GM21723 (cell line): ENCODE data around the gene PLCB1.

ENCODE experiments used
- ATAC-seq: cut with Tn5 transposase; IDR thresholded peaks from one replicate; pipeline ENCODE4 v1.9.1; 2021; ENCODE audit warnings: mild to moderate bottlenecking, moderate library complexity; ENCODE audit not compliant: unreplicated experiment

Gene PLCB1

GRCh38 chr20:8293750-8294149 lies 161.7 kb downstream of the PLCB1 start:
- ATAC-seq = no peak

- ATAC-seq = no peak
Observed at GRCh38 chr20:8296536-8296935, 164.5 kb downstream of the PLCB1 start.

GRCh38 chr20:8298426-8299043 lies 166.5 kb downstream of the PLCB1 start:
- no peak for ATAC-seq

GRCh38 chr20:8299921-8300320 lies 167.9 kb downstream of the PLCB1 start:
- no peak for ATAC-seq

GRCh38 chr20:8301655-8302054 lies 169.6 kb downstream of the PLCB1 start:
- no peak for ATAC-seq

- ATAC-seq = no peak
Observed at GRCh38 chr20:8303651-8304050, 171.6 kb downstream of the PLCB1 start.

- ATAC-seq = no peak
Observed at GRCh38 chr20:8304124-8304816, 172.2 kb downstream of the PLCB1 start.

- peak; percentile 100 for ATAC-seq
Observed at GRCh38 chr20:8305449-8305978, 173.4 kb downstream of the PLCB1 start.

GRCh38 chr20:8306937-8307336 lies 174.9 kb downstream of the PLCB1 start:
- no peak for ATAC-seq

- ATAC-seq = no peak
Observed at GRCh38 chr20:8309634-8310033, 177.6 kb downstream of the PLCB1 start.

- no peak for ATAC-seq
Observed at GRCh38 chr20:8310618-8311017, 178.6 kb downstream of the PLCB1 start.

- ATAC-seq = no peak
Observed at GRCh38 chr20:8313073-8313472, 181.0 kb downstream of the PLCB1 start.

GRCh38 chr20:8315639-8316573 lies 183.8 kb downstream of the PLCB1 start:
- no peak for ATAC-seq

- no peak for ATAC-seq
Observed at GRCh38 chr20:8317448-8317847, 185.4 kb downstream of the PLCB1 start.

GRCh38 chr20:8318965-8319625 lies 187.0 kb downstream of the PLCB1 start:
- no peak for ATAC-seq

- no peak for ATAC-seq
Observed at GRCh38 chr20:8320306-8320705, 188.2 kb downstream of the PLCB1 start.

- ATAC-seq = no peak
Observed at GRCh38 chr20:8321001-8321400, 188.9 kb downstream of the PLCB1 start.

- no peak for ATAC-seq
Observed at GRCh38 chr20:8322662-8323217, 190.7 kb downstream of the PLCB1 start.

GRCh38 chr20:8326191-8326590 lies 194.1 kb downstream of the PLCB1 start:
- no peak for ATAC-seq

GRCh38 chr20:8326899-8327298 lies 194.8 kb downstream of the PLCB1 start:
- no peak for ATAC-seq

GRCh38 chr20:8328189-8328588 lies 196.1 kb downstream of the PLCB1 start:
- no peak for ATAC-seq
